ENCODE measurements around the gene SOAT2.

GRCh38 chr12:53099071-53099882 lies 4.0 kb upstream of the SOAT2 start:
- TF ChIP-seq CTCF (conservative IDR thresholded peaks at IDR 0.05; ENCODE audit: low read depth, low read length) (peak; percentile 93), EZH2 (IDR thresholded peaks at IDR 0.05; ENCODE audit: borderline replicate concordance, low read depth, low read length, poor library complexity, severe bottlenecking) (no peak)
